Gastrocnemius medialis (tissue), 4 donors: ENCODE measurements around the gene NEDD4L. TPM values are rescaled to one million over a fixed set of nuclear protein-coding genes. Genes with fewer than 3 reads are reported as not detected.
A peak's percentile ranks its signal among the peaks of the same experiment; 100 is the strongest.

Experiments
- ATAC-seq, 2 donors: fragments of 150-250 bp; one replicate each; pipeline ENCODE4 v1.9.1; 2016
- DNase-seq, 2 donors: peaks; one replicate each; pipeline ENCODE4 v3.0.0-alpha.2; 2019
- H3K27ac ChIP-seq, 4 donors: fragments of 200-600 bp; sonication (generic); 1 replicate in 1 of 4; 2 replicates in 3 of 4; pipeline ENCODE4 v1.5.1; 2016 to 2018; ENCODE audit warnings: mild to moderate bottlenecking in 2 of 4, moderate library complexity in 1 of 4
- H3K27me3 ChIP-seq, 3 donors: fragments of 200-600 bp; sonication (generic) in 2 of 3; 1 replicate in 1 of 3; 2 replicates in 2 of 3; pipeline versions ENCODE4 v1.5.1 to v1.6.0; 2016 to 2019; ENCODE audit warnings: mild to moderate bottlenecking in 1 of 3, moderate library complexity in 1 of 3
- H3K36me3 ChIP-seq, 2 donors: fragments of 200-600 bp; sonication (generic) in 1 of 2; one replicate each; pipeline ENCODE4 v1.5.1; 2017 to 2018
- H3K4me1 ChIP-seq, 2 donors: fragments of 200-600 bp; sonication (generic) in 1 of 2; one replicate each; pipeline ENCODE4 v1.5.1; 2016 to 2017; ENCODE audit warnings: mild to moderate bottlenecking in 2 of 2
- H3K4me3 ChIP-seq, 4 donors: fragments of 200-600 bp; sonication (generic) in 3 of 4; 1 replicate in 1 of 4; 2 replicates in 3 of 4; pipeline ENCODE4 v1.5.1; 2016 to 2019; ENCODE audit warnings: mild to moderate bottlenecking in 2 of 4
- H3K9me3 ChIP-seq, 3 donors: fragments of 200-600 bp; sonication (generic) in 2 of 3; 1 replicate in 1 of 3; 2 replicates in 2 of 3; pipeline ENCODE4 v1.5.1; 2016 to 2019
- CTCF ChIP-seq, 5 experiments: fragments of 450-650 bp in 3 of 5; fragments of 200-600 bp in 2 of 5; sonication (generic) in 2 of 5; IDR thresholded peaks in 4 of 5; conservative IDR thresholded peaks in 1 of 5; 1 replicate in 4 of 5; 2 replicates in 1 of 5; pipeline ENCODE4 v1.5.1; 2016 to 2019; ENCODE audit warnings: antibody characterized with exemption in 5 of 5, mild to moderate bottlenecking in 3 of 5, moderate library complexity in 3 of 5
- POLR2A ChIP-seq, 2 donors: fragments of 450-650 bp; IDR thresholded peaks; one replicate each; pipeline ENCODE4 v1.6.1; 2017; ENCODE audit warnings: antibody characterized with exemption in 2 of 2, mild to moderate bottlenecking in 2 of 2, moderate library complexity in 2 of 2
- in situ Hi-C, 4 donors: fragments of 200-750 bp; cut with MboI; loops; one replicate each; pipeline versions ENCODE4 v1.15.0 to v1.8.0; 2017; ENCODE audit warnings: low sequenced_read_pairs in 4 of 4
- intact Hi-C: fragments of 100-400 bp; cut with DNase I; formaldehyde crosslinking; loops from one replicate; pipeline ENCODE4 v1.15.1; 2023; ENCODE audit warnings: low total_unique reads
- total RNA-seq, 4 donors: library from RNA; depleted of rRNA; stranded (reverse); fragments of >200 nt; gene quantifications; one replicate each; pipeline versions ENCODE4 v1.1.0 to v1.2.3, GENCODE V29; 2016

The NEDD4L gene
- total RNA-seq, 4 donors from 2014 or later: 27.4 to 81.5 (median 51.5) TPM

- in situ Hi-C loops (no loop called here), intact Hi-C loops (no loop called here)
- TF ChIP-seq CTCF (IDR thresholded peaks at IDR 0.05 in 4 of 5, conservative IDR thresholded peaks at IDR 0.05 in 1 of 5) (no peak), POLR2A (IDR thresholded peaks at IDR 0.05) (no peak)
Measured at GRCh38 chr18:58132595-58133261, 88.7 kb downstream of the NEDD4L start.

GRCh38 chr18:58135183-58135641, 91.2 kb downstream of the NEDD4L start:
- Histone ChIP-seq H3K4me1 (no peaks in the 10 kb centered on the region), H3K9me3 (no peaks in the 10 kb centered on the region), H3K27me3 (no peaks in the 10 kb centered on the region), H3K27ac (no peak overlapping the region), H3K36me3 (no peaks in the 10 kb centered on the region), H3K4me3 (no peak overlapping the region)
- in situ Hi-C loops (no loop called here), intact Hi-C loops (loop anchor here (5.0 kb wide), 1 partner anchor 47 kb away; no protein-coding TSS in a partner anchor)
- ATAC-seq (no peak), DNase-seq (no peak)
- no peak for TF ChIP-seq POLR2A (IDR thresholded peaks at IDR 0.05)
- TF ChIP-seq CTCF (IDR thresholded peaks at IDR 0.05 in 4 of 5, conservative IDR thresholded peaks at IDR 0.05 in 1 of 5): no peak

More at GRCh38 chr18:58132595-58133261, 88.7 kb downstream of the NEDD4L start:
- no peaks in the 10 kb centered on the region for H3K36me3 ChIP-seq
- ATAC-seq: no peak
- no peaks in the 10 kb centered on the region for H3K27me3 ChIP-seq
- H3K4me1 ChIP-seq: no peaks in the 10 kb centered on the region
- no peak overlapping the region for H3K27ac ChIP-seq
- H3K4me3 ChIP-seq: no peak overlapping the region
- DNase-seq: no peak
- no peaks in the 10 kb centered on the region for H3K9me3 ChIP-seq

- H3K9me3 ChIP-seq: no peaks in the 10 kb centered on the region
- TF ChIP-seq CTCF (IDR thresholded peaks at IDR 0.05 in 4 of 5, conservative IDR thresholded peaks at IDR 0.05 in 1 of 5) (peak; percentile 16 to 72 (median 64)), POLR2A (IDR thresholded peaks at IDR 0.05) (no peak)
- DNase-seq (no peak), ATAC-seq (peak in 1 of 2 donors; percentile 30)
- H3K36me3 ChIP-seq: no peaks in the 10 kb centered on the region
- intact Hi-C loops: loop anchor here (5.0 kb wide), 1 partner anchor 46 kb away; no protein-coding TSS in a partner anchor
- in situ Hi-C loops: no loop called here
- no peak overlapping the region for H3K27ac ChIP-seq
- H3K4me3 ChIP-seq: no peak overlapping the region
- H3K4me1 ChIP-seq: no peaks in the 10 kb centered on the region
- H3K27me3 ChIP-seq: no peaks in the 10 kb centered on the region
Measured at GRCh38 chr18:58135701-58136331, 91.8 kb downstream of the NEDD4L start.

- H3K36me3 ChIP-seq: no peaks in the 10 kb centered on the region
- in situ Hi-C loops: no loop called here
- TF ChIP-seq CTCF (IDR thresholded peaks at IDR 0.05 in 4 of 5, conservative IDR thresholded peaks at IDR 0.05 in 1 of 5): no peak
- TF ChIP-seq POLR2A (IDR thresholded peaks at IDR 0.05): no peak
- DNase-seq (no peak), ATAC-seq (no peak)
- H3K9me3 ChIP-seq: no peaks in the 10 kb centered on the region
- H3K4me3 ChIP-seq: no peak overlapping the region
- no peaks in the 10 kb centered on the region for H3K4me1 ChIP-seq
- no peak overlapping the region for H3K27ac ChIP-seq
- intact Hi-C loops: loop anchor here (5.0 kb wide), 1 partner anchor 45 kb away; no protein-coding TSS in a partner anchor
- no peaks in the 10 kb centered on the region for H3K27me3 ChIP-seq
Measured at GRCh38 chr18:58136879-58137278, 92.9 kb downstream of the NEDD4L start.
